HepG2 (cell line): ENCODE data around the gene LSM6. TPM values are rescaled to one million over a fixed set of nuclear protein-coding genes. Genes with fewer than 3 reads are reported as not detected.

Experiments
- CHCHD3 ChIP-seq: sonication (generic); formaldehyde crosslinking; IDR thresholded peaks from 2 replicates; pipeline ENCODE4 v1.8.0; 2022; ENCODE audit warnings: mild to moderate bottlenecking, missing genetic modification reagents, moderate library complexity
- EP300 ChIP-seq, 3 experiments: sonication (generic) in 1 of 3; formaldehyde crosslinking in 1 of 3; IDR thresholded peaks; 2 replicates each; pipeline versions ENCODE4 v1.5.1 to v1.6.1; 2011 to 2020; ENCODE audit warnings: low read depth in 2 of 3, low read length in 2 of 3, borderline replicate concordance in 1 of 3, improper control_type of control experiment in 1 of 3, mild to moderate bottlenecking in 1 of 3, missing genetic modification reagents in 1 of 3, moderate library complexity in 1 of 3
- ESRRA ChIP-seq: sonication (generic); formaldehyde crosslinking; IDR thresholded peaks from 2 replicates; pipeline ENCODE4 v1.5.1; 2020; ENCODE audit warnings: mild to moderate bottlenecking, low read depth, missing genetic modification reagents
- FUBP1 ChIP-seq: sonication (generic); formaldehyde crosslinking; IDR thresholded peaks from 2 replicates; pipeline ENCODE4 v1.5.1; 2020; ENCODE audit warnings: missing genetic modification reagents, mild to moderate bottlenecking, borderline replicate concordance
- HDAC6 ChIP-seq: fragments of 200-600 bp; sonication (generic); IDR thresholded peaks from 2 replicates; pipeline ENCODE4 v1.7.0; 2017; ENCODE audit warnings: mild to moderate bottlenecking, antibody characterized with exemption, low read length, low read depth
- HNRNPUL1 ChIP-seq: fragments of 200-400 bp; formaldehyde crosslinking; IDR thresholded peaks from 2 replicates; pipeline ENCODE4 v1.6.1; 2017; ENCODE audit warnings: low read depth, mild to moderate bottlenecking, low read length, moderate library complexity
- NFE2 ChIP-seq: sonication (generic); formaldehyde crosslinking; IDR thresholded peaks from 2 replicates; pipeline ENCODE4 v1.4.0; 2020; ENCODE audit warnings: missing genetic modification reagents
- RCOR2 ChIP-seq: IDR thresholded peaks from 2 replicates; pipeline ENCODE4 v1.6.1; 2016; ENCODE audit warnings: missing biosample characterization, missing genetic modification reagents
- RFXANK ChIP-seq: IDR thresholded peaks from 2 replicates; pipeline ENCODE4 v1.6.1; 2016
- SMYD3 ChIP-seq: sonication (generic); formaldehyde crosslinking; IDR thresholded peaks from 2 replicates; pipeline ENCODE4 v1.8.1; 2023; ENCODE audit warnings: mild to moderate bottlenecking, missing genetic modification reagents
- ZNF205 ChIP-seq: IDR thresholded peaks from 2 replicates; pipeline ENCODE4 v1.6.1; 2018; ENCODE audit warnings: missing biosample characterization, missing genetic modification reagents
- ZNF224 ChIP-seq: sonication (generic); formaldehyde crosslinking; IDR thresholded peaks from 2 replicates; pipeline ENCODE4 v1.5.0; 2020; ENCODE audit warnings: mild to moderate bottlenecking, missing genetic modification reagents
- ZNF367 ChIP-seq: sonication (generic); formaldehyde crosslinking; IDR thresholded peaks from 2 replicates; pipeline ENCODE4 v1.4.0; 2020; ENCODE audit warnings: missing genetic modification reagents, borderline replicate concordance
- ZNF530 ChIP-seq: sonication (generic); formaldehyde crosslinking; IDR thresholded peaks from 2 replicates; pipeline ENCODE4 v1.5.0; 2020; ENCODE audit warnings: low read depth, mild to moderate bottlenecking, missing genetic modification reagents
- ZNF598 ChIP-seq: sonication (generic); formaldehyde crosslinking; IDR thresholded peaks from 2 replicates; pipeline ENCODE4 v1.5.1; 2020; ENCODE audit warnings: mild to moderate bottlenecking, missing genetic modification reagents, borderline replicate concordance
- ZNF766 ChIP-seq: sonication (generic); formaldehyde crosslinking; IDR thresholded peaks from 2 replicates; pipeline ENCODE4 v1.5.0; 2020; ENCODE audit warnings: missing genetic modification reagents, borderline replicate concordance
- ZNF792 ChIP-seq: IDR thresholded peaks from 2 replicates; pipeline ENCODE4 v1.6.1; 2016
- ZSCAN5A ChIP-seq: sonication (generic); formaldehyde crosslinking; IDR thresholded peaks from 2 replicates; pipeline ENCODE4 v1.8.0; 2022; ENCODE audit warnings: mild to moderate bottlenecking, missing genetic modification reagents, borderline replicate concordance
- ZSCAN9 ChIP-seq: IDR thresholded peaks from 2 replicates; pipeline ENCODE4 v1.6.1; 2016; ENCODE audit warnings: borderline replicate concordance
- polyA plus RNA-seq, 8 experiments: library from polyadenylated mRNA; depleted of rRNA in 3 of 8; stranded (reverse) in 7 of 8; unstranded in 1 of 8; fragments of >200 nt; fragmentation: Illumina TruSeq in 4 of 8; extraction: Trizol in 4 of 8; gene quantifications; 2 replicates each; pipeline versions ENCODE4 v1.2.1 to v1.2.3, GENCODE V29; 2011 to 2016; ENCODE audit warnings: low read depth in 4 of 8, missing spikeins in 1 of 8, mixed read lengths in 1 of 8; ENCODE audit not compliant: insufficient read depth in 1 of 8
- total RNA-seq, 5 experiments: library from RNA; depleted of rRNA; stranded (reverse); fragments of >200 nt; fragmentation: Illumina TruSeq; extraction: Trizol; gene quantifications; 2 replicates each; pipeline ENCODE4 v1.2.3, GENCODE V29; 2016; ENCODE audit warnings: low read depth in 1 of 5
- TF ChIP-seq, protein P1 (sequence below): sonication (generic); formaldehyde crosslinking; IDR thresholded peaks from 2 replicates; pipeline ENCODE4 v1.4.0; 2020; ENCODE audit warnings: missing genetic modification reagents

Gene LSM6
- total and polyA plus RNA-seq, 2 of the 13 experiments (the other 11 are each of a cell fraction or from before 2014, with no cell fraction given), result 14.6 to 83.3 TPM

- TF ChIP-seq EP300 (IDR thresholded peaks at IDR 0.05; ENCODE audit: low read depth in 2 of 2, low read length in 2 of 2) (no peak), EP300 (CRISPR knock-in tag; IDR thresholded peaks at IDR 0.05; ENCODE audit: borderline replicate concordance) (no peak), ZNF224 (CRISPR knock-in tag) (peak; percentile 92), FUBP1 (no peak), CHCHD3 (CRISPR knock-in tag) (no peak), RFXANK (no peak), ESRRA (CRISPR knock-in tag) (0 out of 2 replicates have a peak, but pooled peaks have one; percentile 32), NFE2 (CRISPR knock-in tag) (no peak), ZSCAN5A (CRISPR knock-in tag) (no peak), HNRNPUL1 (no peak), ZNF367 (CRISPR knock-in tag) (no peak), ZNF530 (CRISPR knock-in tag) (no peak), ZSCAN9 (no peak), ZNF766 (CRISPR knock-in tag) (no peak), ZNF792 (CRISPR knock-in tag) (no peak), ZNF205 (CRISPR knock-in tag) (no peak; the same call in 1 of the 2 replicates), RCOR2 (CRISPR knock-in tag) (no peak), SMYD3 (CRISPR knock-in tag) (no peak), HDAC6 (no peak), ZNF598 (CRISPR knock-in tag) (peak; percentile 95)
- TF ChIP-seq, protein P1, sequence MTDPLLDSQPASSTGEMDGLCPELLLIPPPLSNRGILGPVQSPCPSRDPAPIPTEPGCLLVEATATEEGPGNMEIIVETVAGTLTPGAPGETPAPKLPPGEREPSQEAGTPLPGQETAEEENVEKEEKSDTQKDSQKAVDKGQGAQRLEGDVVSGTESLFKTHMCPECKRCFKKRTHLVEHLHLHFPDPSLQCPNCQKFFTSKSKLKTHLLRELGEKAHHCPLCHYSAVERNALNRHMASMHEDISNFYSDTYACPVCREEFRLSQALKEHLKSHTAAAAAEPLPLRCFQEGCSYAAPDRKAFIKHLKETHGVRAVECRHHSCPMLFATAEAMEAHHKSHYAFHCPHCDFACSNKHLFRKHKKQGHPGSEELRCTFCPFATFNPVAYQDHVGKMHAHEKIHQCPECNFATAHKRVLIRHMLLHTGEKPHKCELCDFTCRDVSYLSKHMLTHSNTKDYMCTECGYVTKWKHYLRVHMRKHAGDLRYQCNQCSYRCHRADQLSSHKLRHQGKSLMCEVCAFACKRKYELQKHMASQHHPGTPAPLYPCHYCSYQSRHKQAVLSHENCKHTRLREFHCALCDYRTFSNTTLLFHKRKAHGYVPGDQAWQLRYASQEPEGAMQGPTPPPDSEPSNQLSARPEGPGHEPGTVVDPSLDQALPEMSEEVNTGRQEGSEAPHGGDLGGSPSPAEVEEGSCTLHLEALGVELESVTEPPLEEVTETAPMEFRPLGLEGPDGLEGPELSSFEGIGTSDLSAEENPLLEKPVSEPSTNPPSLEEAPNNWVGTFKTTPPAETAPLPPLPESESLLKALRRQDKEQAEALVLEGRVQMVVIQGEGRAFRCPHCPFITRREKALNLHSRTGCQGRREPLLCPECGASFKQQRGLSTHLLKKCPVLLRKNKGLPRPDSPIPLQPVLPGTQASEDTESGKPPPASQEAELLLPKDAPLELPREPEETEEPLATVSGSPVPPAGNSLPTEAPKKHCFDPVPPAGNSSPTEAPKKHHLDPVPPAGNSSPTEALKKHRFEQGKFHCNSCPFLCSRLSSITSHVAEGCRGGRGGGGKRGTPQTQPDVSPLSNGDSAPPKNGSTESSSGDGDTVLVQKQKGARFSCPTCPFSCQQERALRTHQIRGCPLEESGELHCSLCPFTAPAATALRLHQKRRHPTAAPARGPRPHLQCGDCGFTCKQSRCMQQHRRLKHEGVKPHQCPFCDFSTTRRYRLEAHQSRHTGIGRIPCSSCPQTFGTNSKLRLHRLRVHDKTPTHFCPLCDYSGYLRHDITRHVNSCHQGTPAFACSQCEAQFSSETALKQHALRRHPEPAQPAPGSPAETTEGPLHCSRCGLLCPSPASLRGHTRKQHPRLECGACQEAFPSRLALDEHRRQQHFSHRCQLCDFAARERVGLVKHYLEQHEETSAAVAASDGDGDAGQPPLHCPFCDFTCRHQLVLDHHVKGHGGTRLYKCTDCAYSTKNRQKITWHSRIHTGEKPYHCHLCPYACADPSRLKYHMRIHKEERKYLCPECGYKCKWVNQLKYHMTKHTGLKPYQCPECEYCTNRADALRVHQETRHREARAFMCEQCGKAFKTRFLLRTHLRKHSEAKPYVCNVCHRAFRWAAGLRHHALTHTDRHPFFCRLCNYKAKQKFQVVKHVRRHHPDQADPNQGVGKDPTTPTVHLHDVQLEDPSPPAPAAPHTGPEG, result 0 out of 2 replicates have a peak, but pooled peaks have one; percentile 77
Observed at GRCh38 chr4:146175541-146176453, at the start of gene LSM6 (continued).
